Cardiac atrium fibroblast (primary cell): ENCODE results near the gene SPRR2E. TPM values are rescaled to one million over a fixed set of nuclear protein-coding genes. Genes with fewer than 3 reads are reported as not detected.

ENCODE experiments used
- total RNA-seq: library from RNA; depleted of rRNA; stranded (reverse); fragments of >200 nt; gene quantifications from 2 replicates; pipeline ENCODE4 v1.2.3, GENCODE V29; 2015

The SPRR2E gene
- total RNA-seq, result not detected in 2 replicates

GRCh38 chr1:153094426-153094825, at the start of gene SPRR2E:
Gene SPRR2E (minus strand): TSS chr1:153094526. CDS start chr1:153093751, 775 bp downstream.

GRCh38 chr1:153113416-153113815, 19.1 kb upstream of the SPRR2E start, which contains the start of gene SPRR2F:
Gene SPRR2F (minus strand): TSS chr1:153113516. CDS start chr1:153112733, 783 bp downstream.

DNA sequence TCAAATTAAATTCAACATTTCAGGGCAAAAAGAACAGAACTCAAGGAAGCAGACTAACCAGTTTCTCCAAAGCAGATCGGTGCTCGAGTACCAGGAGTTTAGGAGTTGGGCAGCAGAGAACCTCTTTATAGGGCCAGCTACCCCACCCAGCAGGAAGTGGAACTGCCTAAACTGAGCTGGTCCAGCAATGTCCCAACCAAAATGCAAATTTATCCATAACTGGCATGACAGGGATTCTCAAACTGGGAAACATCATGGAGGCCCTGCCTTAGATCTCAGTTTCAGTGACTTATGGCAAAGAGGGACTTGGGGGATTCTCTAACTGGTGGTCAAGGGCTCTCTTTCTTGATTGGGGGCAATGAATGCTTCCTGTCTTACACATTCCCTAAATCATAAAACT, 22.8 kb downstream of the SPRR2E start, which contains the start of gene SPRR2B:
Gene SPRR2B (minus strand): TSS at position 101 of the 400 bp plus-strand sequence. CDS start 772 bp downstream, outside the sequence.

DNA sequence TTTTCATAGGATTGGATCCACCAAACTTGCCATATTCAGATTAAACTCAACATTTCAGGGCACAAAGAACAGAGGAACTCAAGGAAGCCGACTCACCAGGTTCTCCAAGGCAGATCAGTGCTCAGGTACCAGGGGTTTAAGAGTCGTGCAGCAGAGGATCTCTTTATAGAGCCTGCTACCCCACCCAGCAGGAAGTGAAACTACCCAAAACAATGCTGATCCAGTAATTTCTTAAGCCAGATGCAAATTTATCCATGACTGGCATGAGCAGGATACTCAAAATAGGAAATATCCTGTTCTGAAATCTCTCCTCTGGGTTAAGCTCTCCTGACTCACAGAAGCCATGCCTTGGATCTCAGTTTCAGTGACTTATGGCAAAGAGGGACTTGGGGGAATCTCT, 37.0 kb downstream of the SPRR2E start, which contains the start of gene SPRR2A:
Gene SPRR2A (minus strand): TSS at position 138 of the 400 bp plus-strand sequence. CDS start 777 bp downstream, outside the sequence.

Other genes starting within 250 kb of the SPRR2E start
- not detected in 2 replicates for gene LCE7A, start 234.5 kb downstream of the SPRR2E start, total RNA-seq
- gene SMCP, start 216.2 kb downstream of the SPRR2E start, total RNA-seq, result not detected in 2 replicates
- not detected in 2 replicates for gene IVL, start 186.0 kb downstream of the SPRR2E start, total RNA-seq
- gene SPRR5, start 147.3 kb downstream of the SPRR2E start, total RNA-seq, result not detected in 2 replicates
- gene SPRR4, start 123.9 kb downstream of the SPRR2E start, total RNA-seq, result not detected in 2 replicates
- gene SPRR1A, start 110.4 kb downstream of the SPRR2E start, total RNA-seq, result not detected in 2 replicates
- not detected in 2 replicates for gene SPRR3, start 92.8 kb downstream of the SPRR2E start, total RNA-seq
- not detected in 2 replicates for gene SPRR1B, start 63.3 kb downstream of the SPRR2E start, total RNA-seq
- gene SPRR2D, start 53.4 kb downstream of the SPRR2E start, total RNA-seq, result not detected in 2 replicates
- not detected in 2 replicates for gene SPRR2A, start 37.0 kb downstream of the SPRR2E start, total RNA-seq
- not detected in 2 replicates for gene SPRR2B, start 22.9 kb downstream of the SPRR2E start, total RNA-seq
- gene SPRR2F, start 19.0 kb upstream of the SPRR2E start, total RNA-seq, result not detected in 2 replicates
- gene SPRR2G, start 56.4 kb upstream of the SPRR2E start, total RNA-seq, result not detected in 2 replicates
- gene LELP1, start 108.9 kb upstream of the SPRR2E start, total RNA-seq, result not detected in 2 replicates
- not detected in 2 replicates for gene PRR9, start 123.1 kb upstream of the SPRR2E start, total RNA-seq
- not detected in 2 replicates for gene LORICRIN, start 165.2 kb upstream of the SPRR2E start, total RNA-seq
- not detected in 2 replicates for gene PGLYRP3, start 218.4 kb upstream of the SPRR2E start, total RNA-seq